PC-9 (cell line): ENCODE results near the gene CEP126.

Experiments used
- CTCF ChIP-seq: fragments of 200-600 bp; sonication (generic); conservative IDR thresholded peaks from 2 replicates; pipeline ENCODE4 v1.6.1; 2017; ENCODE audit warnings: mixed run types, antibody characterized with exemption, mild to moderate bottlenecking, moderate library complexity
- EZH2 ChIP-seq: fragments of 200-600 bp; sonication (generic); IDR thresholded peaks from 2 replicates; pipeline ENCODE4 v1.8.0; 2017; ENCODE audit warnings: antibody characterized with exemption, low read depth

- no peak for TF ChIP-seq CTCF
- TF ChIP-seq EZH2, result no peak
Measured at GRCh38 chr11:102004220-102004619, 89.4 kb downstream of the CEP126 start.
